NCI-H146 treated with DMSO at 0.1 percent for 48 hours (cell line): ENCODE measurements around the gene MALL.
"Not testable (repeated sequence)": the region's sequence is repeated elsewhere in the genome, so short reads cannot be mapped to it uniquely, and the experiment has no call there.

Experiments
- DNase-seq: peaks from one replicate; lab custom pipeline; 2025; ENCODE audit not compliant: unreplicated experiment; lab: John Stamatoyannopoulos, UW

MALL gene

GRCh38 chr2:110121052-110121334, 5.4 kb upstream of the MALL start:
- no peak for DNase-seq

DNA sequence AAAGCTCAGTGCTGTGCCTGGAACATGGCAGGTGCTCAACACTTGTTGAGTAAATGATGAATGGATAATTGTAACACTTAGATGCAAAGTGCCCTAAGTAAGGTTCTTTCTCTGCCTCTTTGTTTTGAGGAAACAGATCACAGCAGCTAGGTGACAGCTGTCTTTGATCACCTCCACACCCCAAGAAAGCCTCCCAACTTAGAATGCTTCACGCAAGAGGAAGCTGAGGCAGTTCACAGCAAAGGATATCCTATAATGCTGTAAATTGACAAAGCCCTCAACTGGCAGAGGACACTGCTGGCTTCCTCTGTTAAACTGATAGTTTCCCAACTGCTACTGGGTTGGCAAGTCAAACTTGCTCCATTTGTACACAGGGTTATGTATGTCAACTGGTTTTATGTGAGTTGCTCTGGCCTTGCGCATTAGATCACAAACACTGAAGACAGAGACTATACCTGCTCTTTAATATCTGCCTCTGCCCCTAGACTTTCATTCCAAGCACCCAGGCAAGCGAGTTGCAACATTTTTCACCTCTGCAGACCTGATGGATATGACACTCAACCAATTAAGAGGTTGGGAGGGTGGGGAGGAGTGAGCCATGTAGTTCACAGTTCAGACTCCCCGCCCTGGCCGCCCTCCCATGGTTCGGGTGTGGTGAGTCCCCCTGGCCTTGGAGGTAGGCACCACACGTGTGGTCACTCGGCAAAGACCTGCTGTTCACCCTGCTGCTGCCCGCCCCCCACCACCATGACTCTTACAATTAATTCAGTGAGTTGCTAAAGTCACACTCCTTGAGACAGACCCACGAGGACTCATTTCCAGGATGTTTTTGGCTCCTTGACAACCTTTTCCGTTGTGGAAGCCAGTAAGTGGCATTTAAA, 4.8 kb upstream of the MALL start:
- no peak for DNase-seq

GRCh38 chr2:110116033-110116710, 550 bp upstream of the MALL start:
- DNase-seq = no peak

- DNase-seq = no peak
Observed at GRCh38 chr2:110114831-110115255, 779 bp downstream of the MALL start.

- DNase-seq = no peak
Observed at GRCh38 chr2:110113961-110114591, 1.5 kb downstream of the MALL start.

- not testable (repeated sequence) for DNase-seq
Observed at GRCh38 chr2:110108291-110108690, 7.3 kb downstream of the MALL start.

- DNase-seq = no peak
Observed at GRCh38 chr2:110107092-110108079, 8.2 kb downstream of the MALL start.

- no peak for DNase-seq
Observed at GRCh38 chr2:110106642-110107041, 9.0 kb downstream of the MALL start.

GRCh38 chr2:110105608-110106467, 9.8 kb downstream of the MALL start:
- no peak for DNase-seq

GRCh38 chr2:110105183-110105582, 10.4 kb downstream of the MALL start:
- DNase-seq = no peak

DNA sequence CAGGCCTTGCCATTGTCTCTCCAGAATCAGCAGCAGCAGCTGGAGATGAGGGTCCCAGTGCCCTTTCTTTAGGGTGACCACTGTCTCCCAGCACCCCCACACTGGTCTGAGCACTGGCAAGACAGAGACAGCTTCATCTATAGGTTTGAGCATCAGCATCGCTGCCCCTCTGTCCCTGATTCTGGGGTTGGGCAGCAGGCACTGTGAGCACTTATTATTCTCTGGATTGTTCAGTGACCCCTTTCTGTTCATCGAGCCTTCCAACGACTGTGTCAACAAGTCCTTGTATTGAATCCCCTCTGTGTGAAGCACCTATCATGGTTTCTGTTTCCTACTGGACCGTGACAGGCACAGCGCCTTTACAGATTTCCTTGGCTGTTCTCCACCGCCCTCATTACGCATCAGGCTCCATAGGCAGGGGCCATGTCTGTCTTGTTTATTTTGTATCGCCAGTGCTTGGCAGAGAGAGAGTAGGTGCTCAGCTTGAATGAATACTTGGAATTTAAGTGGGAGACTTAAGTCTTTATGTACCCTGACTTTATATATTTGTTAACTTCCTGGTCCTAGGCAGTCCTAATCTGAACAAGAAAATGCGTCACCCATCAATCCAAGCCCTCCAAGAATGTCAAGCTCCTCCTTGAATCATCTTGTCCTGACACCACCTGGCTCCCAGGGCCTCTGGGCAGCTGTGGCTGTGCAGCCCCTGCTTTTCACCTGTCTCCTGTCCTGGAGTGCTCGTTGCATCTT, 11.4 kb downstream of the MALL start:
- DNase-seq = no peak

- no peak for DNase-seq
Observed at GRCh38 chr2:110103061-110103961, 12.3 kb downstream of the MALL start.

- no peak for DNase-seq
Observed at GRCh38 chr2:110101901-110102803, 13.5 kb downstream of the MALL start.

GRCh38 chr2:110101280-110101844, 14.3 kb downstream of the MALL start:
- DNase-seq = no peak

GRCh38 chr2:110100880-110101279, 14.7 kb downstream of the MALL start:
- not testable (repeated sequence) for DNase-seq

GRCh38 chr2:110100480-110100879, 15.1 kb downstream of the MALL start:
- DNase-seq = no peak
